GM21786 (cell line): Measurements from ENCODE around the gene NEUROD2.

ENCODE experiments used
- ATAC-seq: cut with Tn5 transposase; IDR thresholded peaks from one replicate; pipeline ENCODE4 v1.9.1; 2021; ENCODE audit not compliant: unreplicated experiment

Gene NEUROD2

GRCh38 chr17:39618956-39619785, 11.5 kb upstream of the NEUROD2 start:
- no peak for ATAC-seq

- no peak for ATAC-seq
These were observed 10.7 kb upstream of the NEUROD2 start for GRCh38 chr17:39618246-39618913.

GRCh38 chr17:39617446-39618245, 9.9 kb upstream of the NEUROD2 start:
- no peak for ATAC-seq

GRCh38 chr17:39617100-39617445, 9.4 kb upstream of the NEUROD2 start:
- ATAC-seq = no peak

- ATAC-seq = no peak
These were observed 7.7 kb upstream of the NEUROD2 start for GRCh38 chr17:39615434-39615833.

GRCh38 chr17:39614545-39615157, 6.9 kb upstream of the NEUROD2 start:
- no peak for ATAC-seq

- ATAC-seq = no peak
These were observed 5.3 kb upstream of the NEUROD2 start for GRCh38 chr17:39612935-39613464.

GRCh38 chr17:39612291-39612894, 4.7 kb upstream of the NEUROD2 start:
- no peak for ATAC-seq

GRCh38 chr17:39611401-39612112, 3.8 kb upstream of the NEUROD2 start:
- ATAC-seq = no peak

- no peak for ATAC-seq
These were observed 1.8 kb upstream of the NEUROD2 start for GRCh38 chr17:39609416-39610025.

GRCh38 chr17:39608142-39608981, 642 bp upstream of the NEUROD2 start:
- no peak for ATAC-seq

GRCh38 chr17:39607057-39607850, 466 bp downstream of the NEUROD2 start:
- ATAC-seq = no peak

- no peak for ATAC-seq
These were observed 1.2 kb downstream of the NEUROD2 start for GRCh38 chr17:39606434-39607056.

- no peak for ATAC-seq
These were observed 2.0 kb downstream of the NEUROD2 start for GRCh38 chr17:39605492-39606433.

GRCh38 chr17:39604911-39605491, 2.7 kb downstream of the NEUROD2 start:
- ATAC-seq = no peak
